HEK293 (cell line): ENCODE data around the gene LASP1NB.

Source experiments
- CTCF ChIA-PET: fragments of 350-600 bp; formaldehyde crosslinking; extraction: SDS; loops from one replicate; lab custom pipeline; 2021; ENCODE audit warnings: antibody characterized with exemption; lab: Yijun Ruan, JAX
- POLR2A ChIA-PET: fragments of 300-600 bp; formaldehyde crosslinking; extraction: SDS; loops from one replicate; lab custom pipeline; 2020; ENCODE audit warnings: antibody characterized with exemption, inconsistent platforms; lab: Yijun Ruan, JAX
- H3K27ac ChIP-seq: fragments of 200-500 bp; sonication (Bioruptor generic); 2 replicates; pipeline ENCODE4 v1.5.1; 2014; ENCODE audit warnings: low read depth, low read length, control low read depth, inconsistent platforms; ENCODE audit errors: extremely low read depth
- H3K36me3 ChIP-seq, 2 experiments: fragments of 200-500 bp in 1 of 2; sonication (Bioruptor generic) in 1 of 2; 1 replicate in 1 of 2; 2 replicates in 1 of 2; pipeline ENCODE4 v1.5.1; 2014 to 2017; ENCODE audit warnings: inconsistent platforms in 2 of 2, low read length in 2 of 2; ENCODE audit not compliant: control insufficient read depth in 2 of 2, insufficient read depth in 1 of 2
- H3K4me1 ChIP-seq: fragments of 200-500 bp; sonication (Bioruptor generic); 2 replicates; pipeline ENCODE4 v1.5.1; 2014; ENCODE audit warnings: mild to moderate bottlenecking, low read length, inconsistent platforms; ENCODE audit not compliant: control insufficient read depth, insufficient read depth
- H3K4me3 ChIP-seq: 2 replicates; pipeline ENCODE4 v1.5.1; 2011; ENCODE audit warnings: low read depth, mild to moderate bottlenecking, control low read depth, low read length, moderate library complexity
- H3K9me3 ChIP-seq: fragments of 200-500 bp; sonication (Bioruptor generic); 2 replicates; pipeline ENCODE4 v1.5.1; 2014; ENCODE audit warnings: low read depth, low read length, inconsistent platforms; ENCODE audit not compliant: control insufficient read depth, insufficient read depth
- FEZF1 ChIP-seq: fragments of 450-650 bp; formaldehyde crosslinking; IDR thresholded peaks from 2 replicates; pipeline ENCODE4 v1.5.1; 2016; ENCODE audit warnings: missing biosample characterization, missing genetic modification characterization
- GFI1B ChIP-seq: fragments of 450-650 bp; formaldehyde crosslinking; IDR thresholded peaks from 2 replicates; pipeline ENCODE4 v1.5.1; 2016; ENCODE audit warnings: missing biosample characterization, missing genetic modification characterization
- KLF1 ChIP-seq: fragments of 450-650 bp; formaldehyde crosslinking; IDR thresholded peaks from 2 replicates; pipeline ENCODE4 v1.5.1; 2016; ENCODE audit warnings: missing biosample characterization, missing genetic modification characterization
- YY2 ChIP-seq: fragments of 450-650 bp; formaldehyde crosslinking; IDR thresholded peaks from 2 replicates; pipeline ENCODE4 v1.5.1; 2016; ENCODE audit warnings: missing biosample characterization, missing genetic modification characterization
- ZBTB8A ChIP-seq: fragments of 450-650 bp; formaldehyde crosslinking; IDR thresholded peaks from 2 replicates; pipeline ENCODE4 v1.5.1; 2016; ENCODE audit warnings: missing biosample characterization, missing genetic modification characterization
- ZFHX2 ChIP-seq: fragments of 450-650 bp; formaldehyde crosslinking; conservative IDR thresholded peaks from 2 replicates; pipeline ENCODE4 v1.5.1; 2016; ENCODE audit warnings: missing biosample characterization, missing genetic modification characterization
- ZFP41 ChIP-seq: fragments of 450-650 bp; formaldehyde crosslinking; IDR thresholded peaks from 2 replicates; pipeline ENCODE4 v1.5.1; 2016; ENCODE audit warnings: missing biosample characterization, missing genetic modification characterization, borderline replicate concordance
- ZIC2 ChIP-seq: fragments of 450-650 bp; formaldehyde crosslinking; IDR thresholded peaks from 2 replicates; pipeline ENCODE4 v1.5.1; 2016; ENCODE audit warnings: missing biosample characterization, missing genetic modification characterization
- ZNF169 ChIP-seq: fragments of 450-650 bp; formaldehyde crosslinking; IDR thresholded peaks from 2 replicates; pipeline ENCODE4 v1.5.1; 2016; ENCODE audit warnings: missing biosample characterization, missing genetic modification characterization
- ZNF19 ChIP-seq: fragments of 450-650 bp; formaldehyde crosslinking; IDR thresholded peaks from 2 replicates; pipeline ENCODE4; 2016; ENCODE audit warnings: missing biosample characterization, missing genetic modification characterization, low read depth
- ZNF248 ChIP-seq: fragments of 450-650 bp; formaldehyde crosslinking; IDR thresholded peaks from 2 replicates; pipeline ENCODE4 v1.5.1; 2017; ENCODE audit warnings: missing biosample characterization, missing genetic modification characterization
- ZNF266 ChIP-seq: fragments of 450-650 bp; formaldehyde crosslinking; IDR thresholded peaks from 2 replicates; pipeline ENCODE4 v1.5.1; 2016; ENCODE audit warnings: missing biosample characterization, missing genetic modification characterization, low read depth
- ZNF335 ChIP-seq: fragments of 450-650 bp; formaldehyde crosslinking; conservative IDR thresholded peaks from 2 replicates; pipeline ENCODE4 v1.5.1; 2016; ENCODE audit warnings: missing biosample characterization, missing genetic modification characterization
- ZNF341 ChIP-seq: fragments of 450-650 bp; formaldehyde crosslinking; IDR thresholded peaks from 2 replicates; pipeline ENCODE4; 2016; ENCODE audit warnings: low read depth, missing biosample characterization, missing genetic modification characterization
- ZNF514 ChIP-seq: fragments of 450-650 bp; formaldehyde crosslinking; IDR thresholded peaks from 2 replicates; pipeline ENCODE4 v1.5.1; 2016; ENCODE audit warnings: missing biosample characterization, missing genetic modification characterization
- ZNF701 ChIP-seq: fragments of 450-650 bp; formaldehyde crosslinking; IDR thresholded peaks from 2 replicates; pipeline ENCODE4 v1.5.1; 2016; ENCODE audit warnings: missing biosample characterization, missing genetic modification characterization
- ZNF791 ChIP-seq: fragments of 450-650 bp; formaldehyde crosslinking; IDR thresholded peaks from 2 replicates; pipeline ENCODE4 v1.5.1; 2016; ENCODE audit warnings: missing biosample characterization, missing genetic modification characterization
- TF ChIP-seq, protein P1 (sequence below): fragments of 450-650 bp; formaldehyde crosslinking; IDR thresholded peaks from 2 replicates; pipeline ENCODE4 v1.5.1; 2016; ENCODE audit warnings: missing biosample characterization, missing genetic modification characterization
- TF ChIP-seq, protein P2 (sequence below): fragments of 450-650 bp; formaldehyde crosslinking; IDR thresholded peaks from 2 replicates; pipeline ENCODE4 v1.5.1; 2017; ENCODE audit warnings: missing biosample characterization, missing genetic modification characterization
- TF ChIP-seq, protein P3 (sequence below): fragments of 450-650 bp; formaldehyde crosslinking; IDR thresholded peaks from 2 replicates; pipeline ENCODE4 v1.5.1; 2016; ENCODE audit warnings: missing biosample characterization, missing genetic modification characterization

The LASP1NB gene

DNA sequence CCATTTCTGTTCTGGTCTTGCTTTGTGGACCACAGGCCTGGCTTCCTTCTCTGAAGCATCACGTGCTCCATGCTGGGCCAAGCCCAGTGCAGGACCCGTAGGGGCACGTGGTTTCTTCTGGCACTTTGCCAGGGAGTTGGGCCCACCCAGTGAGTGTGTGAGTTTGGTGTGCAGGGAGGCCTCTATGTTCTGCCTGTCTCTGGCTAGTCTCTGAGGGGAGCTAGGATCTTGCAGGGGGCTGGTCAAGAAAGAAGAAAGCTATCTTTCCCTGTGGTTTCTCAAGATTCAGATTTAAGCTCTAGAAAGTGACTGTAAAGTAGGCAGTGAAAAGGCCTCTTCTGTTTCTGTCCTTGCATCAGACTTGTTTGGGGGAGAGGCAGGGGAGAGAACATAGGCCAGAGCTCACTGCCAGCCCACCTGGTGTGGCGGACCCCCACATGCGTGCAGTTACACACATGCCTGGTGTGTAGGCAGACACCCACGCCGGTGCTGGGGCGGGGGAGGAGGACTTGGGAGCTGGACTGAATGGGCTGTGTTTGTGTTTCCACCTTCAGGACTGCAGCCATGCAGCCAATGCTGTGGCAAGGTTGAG lies 43.7 kb upstream of the LASP1NB start (continued):
- TF ChIP-seq, protein P1, sequence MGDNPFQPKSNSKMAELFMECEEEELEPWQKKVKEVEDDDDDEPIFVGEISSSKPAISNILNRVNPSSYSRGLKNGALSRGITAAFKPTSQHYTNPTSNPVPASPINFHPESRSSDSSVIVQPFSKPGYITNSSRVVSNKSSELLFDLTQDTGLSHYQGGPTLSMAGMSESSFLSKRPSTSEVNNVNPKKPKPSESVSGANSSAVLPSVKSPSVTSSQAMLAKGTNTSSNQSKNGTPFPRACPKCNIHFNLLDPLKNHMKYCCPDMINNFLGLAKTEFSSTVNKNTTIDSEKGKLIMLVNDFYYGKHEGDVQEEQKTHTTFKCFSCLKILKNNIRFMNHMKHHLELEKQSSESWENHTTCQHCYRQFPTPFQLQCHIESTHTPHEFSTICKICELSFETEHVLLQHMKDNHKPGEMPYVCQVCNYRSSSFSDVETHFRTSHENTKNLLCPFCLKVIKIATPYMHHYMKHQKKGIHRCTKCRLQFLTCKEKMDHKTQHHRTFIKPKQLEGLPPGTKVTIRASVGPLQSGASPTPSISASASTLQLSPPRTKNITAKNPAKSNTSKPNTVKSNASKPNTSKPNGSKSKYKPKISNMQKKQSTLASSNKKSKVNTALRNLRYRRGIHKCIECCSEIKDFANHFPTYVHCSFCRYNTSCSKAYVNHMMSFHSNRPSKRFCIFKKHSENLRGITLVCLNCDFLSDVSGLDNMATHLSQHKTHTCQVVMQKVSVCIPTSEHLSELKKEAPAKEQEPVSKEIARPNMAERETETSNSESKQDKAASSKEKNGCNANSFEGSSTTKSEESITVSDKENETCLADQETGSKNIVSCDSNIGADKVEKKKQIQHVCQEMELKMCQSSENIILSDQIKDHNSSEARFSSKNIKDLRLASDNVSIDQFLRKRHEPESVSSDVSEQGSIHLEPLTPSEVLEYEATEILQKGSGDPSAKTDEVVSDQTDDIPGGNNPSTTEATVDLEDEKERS (tag by site-specific recombination) = no peak; the same call in 1 of the 2 replicates
- TF ChIP-seq ZNF248 (tag by site-specific recombination) = 0 out of 2 replicates have a peak, but pooled peaks have one; percentile 60
- TF ChIP-seq ZNF701 (tag by site-specific recombination) = no peak
- TF ChIP-seq ZBTB8A (tag by site-specific recombination) = 0 out of 2 replicates have a peak, but pooled peaks have one; percentile 33
- TF ChIP-seq ZFP41 (tag by site-specific recombination) = no peak
- TF ChIP-seq ZNF341 (tag by site-specific recombination) = no peak
- TF ChIP-seq, all 188 proteins: peak for 39

DNA sequence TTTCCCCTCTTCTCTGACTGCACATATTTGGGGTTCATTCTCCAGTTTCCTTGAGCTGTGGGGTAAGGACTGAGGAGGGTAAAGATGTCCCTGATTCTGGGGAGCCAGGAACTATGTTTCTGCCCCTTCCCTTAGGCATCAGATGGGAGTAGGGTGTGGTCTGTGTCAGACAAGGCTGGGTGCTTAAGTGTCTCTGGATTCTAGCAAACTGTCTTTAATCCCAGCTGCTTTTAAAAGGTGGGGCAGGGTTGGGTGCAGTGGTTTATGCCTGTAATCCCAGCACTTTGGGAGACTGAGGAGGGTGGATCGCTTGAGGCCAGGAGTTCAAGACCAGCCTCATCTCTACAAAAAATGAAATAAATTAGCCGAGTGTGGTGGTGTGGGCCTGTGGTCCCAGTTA lies 42.5 kb upstream of the LASP1NB start:
- peaks cover 4 to 39% of the 10 kb centered on the region in 2 experiments; a peak in 2 of 3 replicates for H3K36me3 ChIP-seq
- no peak for TF ChIP-seq YY2
- peak; percentile 74 for TF ChIP-seq KLF1 (tag by site-specific recombination)
- TF ChIP-seq, all 188 proteins: peak for 1
- Histone ChIP-seq H3K4me3 (no peak overlapping the region), H3K4me1 (peaks cover 26% of the 10 kb centered on the region), H3K9me3 (no peaks in the 10 kb centered on the region), H3K27ac (no peak overlapping the region)
- POLR2A ChIA-PET = interaction anchor here (1.8 kb wide), 1 partner anchor 13 kb away, joined by 24 read pairs; the partner anchor contains the start of gene LASP1
- CTCF ChIA-PET = interaction anchor here (1.4 kb wide), 1 partner anchor 21 kb away, joined by 3 read pairs; no protein-coding TSS in a partner anchor

DNA sequence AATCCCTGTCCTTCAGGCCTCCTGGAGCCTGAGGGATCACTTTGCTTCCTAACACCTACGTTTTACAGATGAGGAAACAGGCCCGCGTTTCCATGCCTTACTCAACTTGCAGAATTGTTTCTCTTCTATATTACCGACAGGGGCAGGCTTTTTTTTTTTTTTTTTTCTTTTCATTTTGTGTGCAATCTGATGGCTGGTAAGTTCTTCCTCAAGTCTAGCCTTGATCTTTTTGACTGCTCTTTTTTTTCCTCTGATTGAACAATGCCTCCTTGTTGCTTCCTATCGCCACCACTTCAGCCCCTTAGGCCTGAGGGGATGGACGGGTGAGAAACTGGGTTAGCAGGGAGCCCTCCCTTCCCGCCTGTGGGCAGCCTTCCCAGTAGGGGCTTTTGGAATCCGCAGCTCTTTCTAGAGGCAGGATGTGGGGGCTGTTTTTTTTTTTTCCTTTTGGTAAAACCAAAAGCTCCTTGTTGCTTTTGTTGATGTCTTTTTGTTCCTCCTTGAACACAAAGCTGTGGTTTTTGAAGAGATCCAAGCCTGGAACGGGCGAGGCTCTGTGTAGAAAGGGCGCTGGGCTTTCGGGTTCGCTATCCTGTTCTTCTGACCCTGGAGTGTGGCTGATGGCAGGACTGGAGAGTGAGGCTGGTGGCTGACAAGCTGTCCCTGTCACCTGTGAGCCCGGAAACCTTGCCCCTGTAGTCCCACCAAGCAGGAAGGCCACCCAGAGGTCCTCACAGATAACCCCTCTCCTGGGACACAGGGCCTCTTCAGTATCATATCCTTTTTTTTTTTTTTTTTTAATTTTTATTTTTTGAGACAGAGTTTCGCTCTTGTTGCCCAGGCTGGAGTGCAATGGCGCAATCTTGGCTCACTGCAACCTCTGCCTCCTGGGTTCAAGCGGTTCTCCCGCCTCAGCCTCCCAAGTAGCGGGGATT lies 41.6 kb upstream of the LASP1NB start:
- TF ChIP-seq FEZF1 = peak; percentile 71
- TF ChIP-seq ZNF791 (tag by site-specific recombination) = no peak
- Histone ChIP-seq H3K4me1 (peaks cover 26% of the 10 kb centered on the region), H3K9me3 (no peaks in the 10 kb centered on the region), H3K27ac (no peak overlapping the region), H3K4me3 (no peak overlapping the region), H3K36me3 (peaks cover 4 to 34% of the 10 kb centered on the region in 2 experiments; a peak in 2 of 3 replicates)
- ChIA-PET CTCF (interaction anchor here (0.6 kb wide), 2 partner anchors 11 to 299 kb away, joined by 3 read pairs; no protein-coding TSS in a partner anchor), POLR2A (no interaction called here)

DNA sequence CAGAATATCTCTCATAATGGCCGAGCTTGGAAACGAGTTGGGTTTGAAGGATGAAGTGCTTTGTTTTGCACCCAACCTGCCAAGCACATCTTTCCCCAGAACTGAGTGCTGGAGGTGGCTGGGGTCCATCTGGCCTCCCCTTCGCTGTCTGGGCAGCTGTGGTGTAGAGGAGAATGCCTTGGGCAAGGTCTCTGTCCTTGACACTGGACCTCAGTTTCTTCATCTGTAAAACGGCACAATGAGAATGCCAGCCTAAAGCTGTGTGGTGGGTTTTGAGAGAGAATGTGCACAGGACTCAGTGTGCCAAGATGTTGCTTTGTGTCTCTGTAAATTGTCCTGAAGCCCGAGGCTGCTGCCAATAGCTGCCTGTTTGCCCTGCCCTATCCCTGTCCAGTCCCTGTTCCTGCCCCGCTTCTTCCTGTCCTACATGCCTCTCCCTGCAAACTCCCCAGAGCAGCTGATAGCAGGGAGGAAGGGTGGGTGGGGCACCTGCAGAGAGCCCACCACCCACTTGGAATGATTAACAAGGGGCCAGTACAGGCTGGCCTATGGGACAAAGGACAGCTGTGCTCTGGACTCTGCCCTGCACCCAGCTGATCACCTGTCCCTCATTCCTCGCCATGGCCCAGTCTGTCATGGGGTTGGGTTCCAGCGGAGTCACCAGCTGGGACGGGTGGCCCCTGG lies 40.2 kb upstream of the LASP1NB start:
- Histone ChIP-seq H3K4me3 (no peak overlapping the region), H3K9me3 (no peaks in the 10 kb centered on the region), H3K4me1 (peaks cover 20% of the 10 kb centered on the region), H3K36me3 (peaks cover 0 to 39% of the 10 kb centered on the region in 2 experiments; a peak in 2 of 3 replicates), H3K27ac (no peak overlapping the region)
- ChIA-PET POLR2A (no interaction called here), CTCF (interaction anchor here (0.5 to 0.8 kb wide), 4 partner anchors 22 to 563 kb away, joined by 3 to 4 read pairs (median 3); no protein-coding TSS in a partner anchor)
- TF ChIP-seq ZNF266 = no peak
- 0 out of 2 replicates have a peak, but pooled peaks have one; percentile 15 for TF ChIP-seq ZFHX2
- no peak for TF ChIP-seq ZNF169 (tag by site-specific recombination)
- no peak for TF ChIP-seq GFI1B (tag by site-specific recombination)
- TF ChIP-seq ZNF19 (tag by site-specific recombination) = no peak
- TF ChIP-seq ZNF335 (tag by site-specific recombination) = no peak
- 0 out of 2 replicates have a peak, but pooled peaks have one; percentile 17 for TF ChIP-seq ZIC2 (tag by site-specific recombination)
- TF ChIP-seq, protein P2, sequence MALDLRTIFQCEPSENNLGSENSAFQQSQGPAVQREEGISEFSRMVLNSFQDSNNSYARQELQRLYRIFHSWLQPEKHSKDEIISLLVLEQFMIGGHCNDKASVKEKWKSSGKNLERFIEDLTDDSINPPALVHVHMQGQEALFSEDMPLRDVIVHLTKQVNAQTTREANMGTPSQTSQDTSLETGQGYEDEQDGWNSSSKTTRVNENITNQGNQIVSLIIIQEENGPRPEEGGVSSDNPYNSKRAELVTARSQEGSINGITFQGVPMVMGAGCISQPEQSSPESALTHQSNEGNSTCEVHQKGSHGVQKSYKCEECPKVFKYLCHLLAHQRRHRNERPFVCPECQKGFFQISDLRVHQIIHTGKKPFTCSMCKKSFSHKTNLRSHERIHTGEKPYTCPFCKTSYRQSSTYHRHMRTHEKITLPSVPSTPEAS (tag by site-specific recombination) = no peak
- TF ChIP-seq, protein P3, sequence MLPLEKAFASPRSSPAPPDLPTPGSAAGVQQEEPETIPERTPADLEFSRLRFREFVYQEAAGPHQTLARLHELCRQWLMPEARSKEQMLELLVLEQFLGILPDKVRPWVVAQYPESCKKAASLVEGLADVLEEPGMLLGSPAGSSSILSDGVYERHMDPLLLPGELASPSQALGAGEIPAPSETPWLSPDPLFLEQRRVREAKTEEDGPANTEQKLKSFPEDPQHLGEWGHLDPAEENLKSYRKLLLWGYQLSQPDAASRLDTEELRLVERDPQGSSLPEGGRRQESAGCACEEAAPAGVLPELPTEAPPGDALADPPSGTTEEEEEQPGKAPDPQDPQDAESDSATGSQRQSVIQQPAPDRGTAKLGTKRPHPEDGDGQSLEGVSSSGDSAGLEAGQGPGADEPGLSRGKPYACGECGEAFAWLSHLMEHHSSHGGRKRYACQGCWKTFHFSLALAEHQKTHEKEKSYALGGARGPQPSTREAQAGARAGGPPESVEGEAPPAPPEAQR (tag by site-specific recombination) = no peak
- no peak for TF ChIP-seq ZNF514 (tag by site-specific recombination)
